HFFc6 (cell line): Measurements from ENCODE around the gene TMF1. TPM values are rescaled to one million over a fixed set of nuclear protein-coding genes. Genes with fewer than 3 reads are reported as not detected.

Source experiments
- DNase-seq: peaks from one replicate; pipeline ENCODE4 v3.0.0-alpha.2; 2018
- H3K27ac Mint-ChIP-seq: 2 replicates; pipeline ENCODE4 v1.8.0; 2020; ENCODE audit warnings: mild to moderate bottlenecking, mixed read lengths
- H3K27me3 Mint-ChIP-seq: 2 replicates; pipeline ENCODE4 v1.8.0; 2021; ENCODE audit warnings: mild to moderate bottlenecking, moderate library complexity, mixed read lengths; ENCODE audit not compliant: insufficient read depth
- H3K36me3 Mint-ChIP-seq: 2 replicates; pipeline ENCODE4 v1.8.0; 2021; ENCODE audit warnings: low read depth, mixed read lengths
- H3K4me1 Mint-ChIP-seq: 2 replicates; pipeline ENCODE4 v1.8.0; 2020; ENCODE audit warnings: low read depth, mixed read lengths
- H3K4me3 Mint-ChIP-seq: 2 replicates; pipeline ENCODE4 v1.8.0; 2020; ENCODE audit warnings: mild to moderate bottlenecking, moderate library complexity, mixed read lengths
- H3K9me3 Mint-ChIP-seq: 2 replicates; pipeline ENCODE4 v1.8.0; 2020; ENCODE audit warnings: mild to moderate bottlenecking, mixed read lengths
- CTCF ChIP-seq: fragments of 200-600 bp; sonication (generic); IDR thresholded peaks from 2 replicates; pipeline ENCODE4 v1.5.0; 2021; ENCODE audit warnings: antibody characterized with exemption, mild to moderate bottlenecking
- total RNA-seq, 6 experiments: library from RNA; stranded (reverse); fragmentation: NEBNext Ultra II Directional; extraction: Animal tissue kit (Norgen Biotek cat#: 25700); gene quantifications; 2 replicates in 1 of 6; 3 replicates in 5 of 6; pipeline ENCODE4 v1.2.3, GENCODE V29; 2021

The TMF1 gene
- total RNA-seq, 6 experiments from 2014 or later = 43.7 to 46.9 (median 45.2) TPM

- no peak for TF ChIP-seq CTCF
- DNase-seq = no peak
- Mint-ChIP-seq H3K27ac (no peak overlapping the region), H3K9me3 (no peaks in the 10 kb centered on the region), H3K27me3 (no peaks in the 10 kb centered on the region), H3K4me3 (no peak overlapping the region), H3K36me3 (peaks cover 23% of the 10 kb centered on the region), H3K4me1 (peaks cover 36% of the 10 kb centered on the region)
Measured at GRCh38 chr3:69016901-69017300, 35.2 kb downstream of the TMF1 start.

- H3K27ac Mint-ChIP-seq = no peak overlapping the region
Measured at GRCh38 chr3:69016102-69016501, 36.0 kb downstream of the TMF1 start.

GRCh38 chr3:69014022-69014580, 38.0 kb downstream of the TMF1 start:
- no peaks in the 10 kb centered on the region for H3K9me3 Mint-ChIP-seq
- no peak for DNase-seq

More at GRCh38 chr3:69016102-69016501, 36.0 kb downstream of the TMF1 start:
- DNase-seq = no peak
- TF ChIP-seq CTCF = no peak
- H3K9me3 Mint-ChIP-seq = no peaks in the 10 kb centered on the region
- no peak overlapping the region for H3K4me3 Mint-ChIP-seq
- peaks cover 44% of the 10 kb centered on the region for H3K4me1 Mint-ChIP-seq
- no peaks in the 10 kb centered on the region for H3K27me3 Mint-ChIP-seq
- H3K36me3 Mint-ChIP-seq = peaks cover 30% of the 10 kb centered on the region

GRCh38 chr3:69013253-69014021, 38.7 kb downstream of the TMF1 start, which contains the start of gene EOGT:
TSS of gene EOGT (minus strand) at chr3:69013684. CDS start at chr3:69009846, 3,838 bp downstream.
- peak; percentile 81 for TF ChIP-seq CTCF
- DNase-seq = peak; percentile 80
- H3K27ac Mint-ChIP-seq = peak within 1 kb of the TSS; percentile 91
- H3K9me3 Mint-ChIP-seq = no peaks in the 10 kb centered on the region
- H3K27me3 Mint-ChIP-seq = no peaks in the 10 kb centered on the region
- H3K36me3 Mint-ChIP-seq = peaks cover 47% of the 10 kb centered on the region
- H3K4me3 Mint-ChIP-seq = peak within 1 kb of the TSS; percentile 89
- H3K4me1 Mint-ChIP-seq = peaks cover 70% of the 10 kb centered on the region

More at GRCh38 chr3:69014022-69014580, 38.0 kb downstream of the TMF1 start:
- Mint-ChIP-seq H3K36me3 (peaks cover 46% of the 10 kb centered on the region), H3K4me3 (peak overlapping the region; percentile 87), H3K27me3 (no peaks in the 10 kb centered on the region), H3K27ac (peak overlapping the region; percentile 87), H3K4me1 (peaks cover 64% of the 10 kb centered on the region)
- TF ChIP-seq CTCF = no peak

- Mint-ChIP-seq H3K4me3 (peak overlapping the region; percentile 89), H3K4me1 (peaks cover 70% of the 10 kb centered on the region)
Measured at GRCh38 chr3:69012800-69013252, 39.3 kb downstream of the TMF1 start.

More at GRCh38 chr3:69012800-69013252, 39.3 kb downstream of the TMF1 start:
- Mint-ChIP-seq H3K9me3 (no peaks in the 10 kb centered on the region), H3K36me3 (peaks cover 47% of the 10 kb centered on the region), H3K27ac (peak overlapping the region; percentile 91), H3K27me3 (no peaks in the 10 kb centered on the region)
- no peak for TF ChIP-seq CTCF
- peak; percentile 23 for DNase-seq
